Mucosa of rectum (tissue), 2 donors: ENCODE data around the gene CSRP1.

Experiments used
- H3K27ac ChIP-seq, 2 donors: one replicate each; pipeline ENCODE4 v1.7.0; 2013; ENCODE audit warnings: inconsistent platforms in 2 of 2, low read depth in 2 of 2, low read length in 2 of 2
- H3K27me3 ChIP-seq, 2 donors: one replicate each; pipeline ENCODE4 v1.7.0; 2013; ENCODE audit warnings: low read length in 2 of 2; ENCODE audit not compliant: control insufficient read depth in 2 of 2, insufficient read depth in 2 of 2
- H3K36me3 ChIP-seq, 2 donors: one replicate each; pipeline ENCODE4 v1.7.0; 2013; ENCODE audit warnings: low read length in 2 of 2; ENCODE audit not compliant: control insufficient read depth in 2 of 2, insufficient read depth in 2 of 2
- H3K4me1 ChIP-seq, 2 donors: one replicate each; pipeline ENCODE4 v1.7.0; 2013; ENCODE audit warnings: low read length in 2 of 2, mild to moderate bottlenecking in 1 of 2; ENCODE audit not compliant: control insufficient read depth in 2 of 2, insufficient read depth in 2 of 2
- H3K4me3 ChIP-seq, 2 donors: one replicate each; pipeline ENCODE4 v1.7.0; 2013; ENCODE audit warnings: low read length in 2 of 2
- H3K9ac ChIP-seq, 2 donors: one replicate each; pipeline ENCODE4 v1.7.0; 2013; ENCODE audit warnings: low read length in 2 of 2, low read depth in 1 of 2, mild to moderate bottlenecking in 1 of 2
- H3K9me3 ChIP-seq, 2 donors: one replicate each; pipeline ENCODE4 v1.7.0; 2013; ENCODE audit warnings: low read length in 2 of 2; ENCODE audit not compliant: control insufficient read depth in 2 of 2
- donor health status: healthy.
- donor health status: Normal muscosa, but diverticular disease.

CSRP1 gene

GRCh38 chr1:201504179-201504631 lies 2.7 kb downstream of the CSRP1 start:
- peak overlapping the region in 1 of 2 donors; percentile 49 for H3K4me3 ChIP-seq
- peak overlapping the region; percentile 90 to 97 for H3K27ac ChIP-seq
- no peaks in the 10 kb centered on the region for H3K9me3 ChIP-seq
- peaks cover 2 to 8% of the 10 kb centered on the region in 2 donors for H3K36me3 ChIP-seq
- H3K9ac ChIP-seq: peak overlapping the region; percentile 48 to 50
- H3K27me3 ChIP-seq: no peaks in the 10 kb centered on the region
- H3K4me1 ChIP-seq: peaks cover 45 to 59% of the 10 kb centered on the region in 2 donors

- no peaks in the 10 kb centered on the region for H3K9me3 ChIP-seq
- no peaks in the 10 kb centered on the region for H3K27me3 ChIP-seq
- peak overlapping the region in 1 of 2 donors; percentile 49 for H3K4me3 ChIP-seq
- H3K4me1 ChIP-seq: peaks cover 45 to 59% of the 10 kb centered on the region in 2 donors
- H3K36me3 ChIP-seq: peaks cover 5 to 10% of the 10 kb centered on the region in 2 donors
- H3K27ac ChIP-seq: peak overlapping the region; percentile 90 to 97
- peak overlapping the region; percentile 48 to 50 for H3K9ac ChIP-seq
Measured at GRCh38 chr1:201503397-201504176, 3.3 kb downstream of the CSRP1 start.

- no peaks in the 10 kb centered on the region for H3K27me3 ChIP-seq
- peak overlapping the region in 1 of 2 donors; percentile 31 for H3K9ac ChIP-seq
- peaks cover 40 to 54% of the 10 kb centered on the region in 2 donors for H3K4me1 ChIP-seq
- peak overlapping the region; percentile 70 to 97 for H3K27ac ChIP-seq
- peaks cover 8 to 10% of the 10 kb centered on the region in 2 donors for H3K36me3 ChIP-seq
- H3K9me3 ChIP-seq: no peaks in the 10 kb centered on the region
- no peak overlapping the region for H3K4me3 ChIP-seq
Measured at GRCh38 chr1:201502511-201502857, 4.4 kb downstream of the CSRP1 start.

- no peaks in the 10 kb centered on the region for H3K27me3 ChIP-seq
- peak overlapping the region in 1 of 2 donors; percentile 31 for H3K9ac ChIP-seq
- peaks cover 37 to 50% of the 10 kb centered on the region in 2 donors for H3K4me1 ChIP-seq
- no peak overlapping the region for H3K4me3 ChIP-seq
- peaks cover 8 to 10% of the 10 kb centered on the region in 2 donors for H3K36me3 ChIP-seq
- H3K27ac ChIP-seq: peak overlapping the region; percentile 70 to 97
- H3K9me3 ChIP-seq: no peaks in the 10 kb centered on the region
Measured at GRCh38 chr1:201501812-201502510, 5.0 kb downstream of the CSRP1 start.

- H3K9me3 ChIP-seq: no peaks in the 10 kb centered on the region
- H3K36me3 ChIP-seq: peaks cover 8 to 10% of the 10 kb centered on the region in 2 donors
- H3K27ac ChIP-seq: peak overlapping the region; percentile 44 to 80
- H3K4me3 ChIP-seq: no peak overlapping the region
- H3K4me1 ChIP-seq: peaks cover 33 to 51% of the 10 kb centered on the region in 2 donors
- H3K27me3 ChIP-seq: no peaks in the 10 kb centered on the region
- peak overlapping the region in 1 of 2 donors; percentile 4 for H3K9ac ChIP-seq
Measured at GRCh38 chr1:201501144-201501543, 5.8 kb downstream of the CSRP1 start.

- H3K27ac ChIP-seq: peak overlapping the region; percentile 44 to 80
- H3K9ac ChIP-seq: peak overlapping the region in 1 of 2 donors; percentile 4
- peaks cover 9 to 10% of the 10 kb centered on the region in 2 donors for H3K36me3 ChIP-seq
- peaks cover 29 to 46% of the 10 kb centered on the region in 2 donors for H3K4me1 ChIP-seq
- H3K9me3 ChIP-seq: no peaks in the 10 kb centered on the region
- H3K4me3 ChIP-seq: no peak overlapping the region
- H3K27me3 ChIP-seq: no peaks in the 10 kb centered on the region
Measured at GRCh38 chr1:201500670-201501120, 6.2 kb downstream of the CSRP1 start.

- H3K9ac ChIP-seq: peak overlapping the region in 1 of 2 donors; percentile 4
- H3K27me3 ChIP-seq: no peaks in the 10 kb centered on the region
- peaks cover 14% of the 10 kb centered on the region in 2 donors for H3K36me3 ChIP-seq
- peaks cover 22 to 44% of the 10 kb centered on the region in 2 donors for H3K4me1 ChIP-seq
- H3K27ac ChIP-seq: peak overlapping the region; percentile 44 to 80
- H3K4me3 ChIP-seq: no peak overlapping the region
- no peaks in the 10 kb centered on the region for H3K9me3 ChIP-seq
Measured at GRCh38 chr1:201499795-201500669, 6.9 kb downstream of the CSRP1 start.

GRCh38 chr1:201499191-201499590 lies 7.7 kb downstream of the CSRP1 start:
- H3K9me3 ChIP-seq: no peaks in the 10 kb centered on the region
- H3K27ac ChIP-seq: peak overlapping the region; percentile 7 to 80
- H3K4me1 ChIP-seq: peaks cover 19 to 38% of the 10 kb centered on the region in 2 donors
- no peak overlapping the region for H3K4me3 ChIP-seq
- H3K27me3 ChIP-seq: no peaks in the 10 kb centered on the region
- H3K9ac ChIP-seq: no peak overlapping the region
- peaks cover 19 to 21% of the 10 kb centered on the region in 2 donors for H3K36me3 ChIP-seq

- Histone ChIP-seq H3K9ac (no peak overlapping the region), H3K4me1 (peaks cover 17 to 36% of the 10 kb centered on the region in 2 donors), H3K36me3 (peaks cover 24 to 25% of the 10 kb centered on the region in 2 donors), H3K27me3 (no peaks in the 10 kb centered on the region), H3K27ac (peak overlapping the region; percentile 7 to 80), H3K4me3 (no peak overlapping the region), H3K9me3 (no peaks in the 10 kb centered on the region)
Measured at GRCh38 chr1:201498621-201499020, 8.3 kb downstream of the CSRP1 start.
